ENCODE measurements around the gene CD300LD.

The CD300LD gene

DNA sequence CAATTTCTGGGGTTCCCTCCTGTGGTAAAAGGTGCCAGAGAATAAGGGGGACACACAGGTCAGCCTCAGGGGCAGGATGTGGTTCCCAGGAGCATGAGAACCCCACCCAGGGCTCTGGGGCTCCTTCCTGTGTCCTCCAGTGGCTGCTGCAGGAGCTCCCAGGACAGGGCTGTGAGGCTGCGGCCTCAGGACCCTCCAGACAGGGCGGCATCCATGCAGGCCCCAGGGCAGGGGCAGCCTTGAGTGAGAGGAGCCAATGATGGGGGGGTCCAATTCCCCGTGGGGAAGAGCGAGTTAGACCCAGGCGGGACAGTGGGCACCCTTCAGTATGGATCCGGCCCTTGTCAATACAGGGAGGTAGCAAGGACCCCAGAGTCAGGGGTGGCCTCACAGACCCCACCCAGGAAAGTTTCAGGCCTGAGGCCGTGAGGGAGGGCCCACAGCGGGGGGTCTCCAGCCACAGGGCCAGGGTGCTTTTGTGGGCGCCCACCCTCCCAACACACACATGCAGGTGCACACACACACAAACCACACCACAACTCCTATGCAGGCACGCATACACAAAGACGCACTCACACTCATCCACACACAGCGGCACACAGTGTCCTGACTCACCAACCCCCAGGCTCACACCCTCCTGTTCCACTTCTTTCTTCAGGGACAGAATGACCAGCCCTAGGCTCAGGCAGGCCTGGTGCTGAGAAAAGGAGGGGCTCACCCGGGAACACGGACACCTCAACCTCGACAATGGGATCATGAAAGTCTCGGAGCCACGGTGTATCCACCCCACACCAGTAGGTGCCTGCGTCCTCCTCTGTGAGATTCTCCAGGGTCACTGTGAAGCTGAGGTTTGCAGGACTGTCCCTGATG is 48.0 kb downstream of the CD300LD start:
- no peak for DNase-seq (ENCODE audit: low read depth)

DNA sequence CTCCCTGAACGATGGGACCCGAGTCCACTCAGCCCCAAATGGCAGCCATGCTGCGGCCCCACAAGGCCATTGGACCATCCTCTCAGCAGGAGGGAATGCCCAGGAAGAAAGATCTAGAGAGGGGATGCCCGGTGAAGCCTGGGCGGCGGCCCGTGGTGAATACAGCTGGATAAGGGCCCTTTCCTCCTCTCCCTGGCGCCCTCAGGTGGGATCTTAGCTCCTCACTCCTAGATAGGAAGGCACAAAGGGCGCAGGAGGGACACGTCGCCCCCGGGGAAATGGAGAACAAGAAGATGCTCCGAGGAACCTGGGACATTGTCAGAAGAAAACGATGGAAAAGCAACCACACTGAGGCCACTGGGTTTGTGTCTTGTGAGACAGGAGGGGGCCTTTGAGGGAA is 48.7 kb downstream of the CD300LD start:
- no peak for DNase-seq (ENCODE audit: low read depth)

DNA sequence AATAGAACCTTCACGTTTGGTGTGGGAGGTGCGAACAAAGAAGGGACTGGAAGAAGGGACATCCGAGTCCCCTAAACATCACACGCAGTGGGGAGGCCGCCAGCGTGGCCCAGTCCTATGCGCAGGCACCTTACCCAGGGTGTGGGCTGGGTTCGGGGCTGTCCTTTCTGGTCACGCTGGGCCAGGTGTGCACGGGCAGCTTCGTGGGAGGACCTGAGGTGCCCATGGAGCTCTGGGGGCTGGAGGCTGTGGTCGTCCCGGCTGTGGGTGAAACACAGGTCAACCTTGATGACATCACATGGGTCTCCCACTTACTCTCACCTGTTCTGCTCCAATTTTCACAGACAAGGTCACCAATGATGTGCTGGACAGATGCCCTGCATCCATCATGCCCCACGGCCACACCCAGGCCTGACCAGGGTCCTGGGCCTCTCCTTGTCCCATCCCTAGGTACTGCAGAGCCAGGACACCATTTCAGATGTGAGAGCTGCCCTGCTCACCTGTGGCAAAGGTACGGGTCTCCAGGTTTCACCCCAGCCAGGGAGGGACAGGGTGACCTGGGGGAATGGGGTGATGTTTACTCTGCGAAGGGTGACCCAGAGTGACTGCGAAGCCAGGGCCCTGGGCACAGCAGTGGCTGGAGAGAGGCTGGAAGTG is 49.2 kb downstream of the CD300LD start:
- DNase-seq (ENCODE audit: low read depth): no peak

DNA sequence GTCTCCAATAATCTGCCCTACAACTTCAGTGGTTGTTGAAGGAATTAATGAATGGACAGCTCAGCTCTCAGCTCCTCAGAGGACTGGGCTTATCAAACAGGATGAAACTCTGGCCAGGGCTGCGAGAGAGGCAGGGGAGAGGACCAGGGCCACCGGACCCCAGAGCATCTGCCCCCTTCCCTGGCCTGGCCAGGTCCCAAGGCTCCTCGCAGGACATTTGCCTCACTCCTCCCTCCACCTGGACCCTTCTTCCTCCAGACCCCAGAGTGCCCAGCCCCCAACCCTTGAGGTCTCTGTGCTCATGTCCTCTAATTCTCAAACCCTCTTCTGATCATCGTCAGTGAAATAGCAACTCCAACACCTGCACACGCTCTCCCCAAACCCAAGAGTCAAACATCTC is 49.9 kb downstream of the CD300LD start:
- no peak for DNase-seq (ENCODE audit: low read depth)

DNA sequence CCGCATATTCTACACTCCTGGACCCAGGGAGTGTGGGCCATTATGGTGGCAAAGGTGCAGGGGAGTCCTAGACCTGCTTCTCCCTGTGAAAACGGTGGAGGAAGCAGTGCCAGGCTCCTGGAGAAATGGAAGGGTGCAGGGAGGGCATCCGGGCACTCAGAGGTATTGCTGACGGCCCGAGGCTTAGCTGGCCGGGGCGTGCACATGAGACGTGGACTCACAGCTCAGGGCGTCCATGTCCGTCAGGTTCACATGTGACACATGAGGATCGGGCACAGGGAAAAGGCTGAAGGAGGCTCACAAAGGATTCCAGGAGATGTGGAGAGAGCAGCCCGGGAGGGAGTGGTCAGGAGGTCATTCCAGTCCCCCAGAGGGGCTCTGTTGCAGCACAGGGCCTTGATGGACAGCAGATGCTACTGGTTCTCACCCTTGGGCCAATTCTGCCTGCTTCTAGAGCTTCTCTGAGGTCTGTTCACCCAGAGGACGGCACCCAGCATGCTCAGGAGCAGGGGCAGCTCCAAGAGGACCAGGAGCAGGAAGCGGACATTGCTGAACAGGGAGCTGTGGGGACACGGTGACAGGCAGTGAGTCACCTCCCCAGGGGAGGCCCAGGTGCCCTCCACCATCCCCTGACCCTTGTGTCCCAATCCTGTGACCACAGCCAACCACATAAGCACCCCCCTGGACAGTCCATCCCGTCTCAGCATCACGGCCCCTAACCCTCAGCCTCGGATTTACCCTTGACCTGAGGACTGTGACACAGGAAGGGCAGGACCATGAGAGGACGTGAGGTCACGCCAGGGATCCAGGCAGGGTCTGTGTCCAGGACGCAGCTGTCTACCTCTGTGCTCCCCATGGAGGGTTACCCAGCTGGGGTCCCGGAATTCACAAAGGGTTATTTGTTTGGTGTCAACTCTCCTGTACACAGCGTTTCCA is 50.6 kb downstream of the CD300LD start:
- no peak for DNase-seq (ENCODE audit: low read depth)

DNA sequence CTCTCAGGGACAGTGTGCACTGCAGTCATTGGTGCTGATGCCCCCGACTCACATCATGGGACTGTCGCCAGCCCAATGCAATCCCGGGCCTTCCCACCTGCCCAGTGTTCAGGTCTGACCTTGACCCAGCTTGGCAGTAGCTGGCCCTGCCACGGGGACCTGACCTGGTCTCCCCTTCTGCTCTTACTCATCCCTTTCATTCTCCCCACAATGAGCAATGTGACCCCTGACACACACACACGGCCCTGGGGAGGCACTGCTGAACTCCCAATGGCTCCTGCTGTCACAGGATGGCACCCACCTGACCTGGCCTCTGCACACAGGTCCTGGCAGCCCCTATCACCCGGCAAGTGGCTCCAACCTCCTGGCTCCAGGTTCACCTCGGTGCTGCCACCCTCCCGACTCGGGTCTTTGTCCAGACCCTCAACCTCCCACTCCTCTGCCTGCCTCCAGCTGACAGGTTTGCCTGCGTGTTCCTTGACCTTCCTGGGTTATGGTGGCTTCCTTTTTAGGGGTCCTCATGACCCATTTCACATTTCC is 52.7 kb downstream of the CD300LD start:
- no peak for DNase-seq (ENCODE audit: low read depth)

DNA sequence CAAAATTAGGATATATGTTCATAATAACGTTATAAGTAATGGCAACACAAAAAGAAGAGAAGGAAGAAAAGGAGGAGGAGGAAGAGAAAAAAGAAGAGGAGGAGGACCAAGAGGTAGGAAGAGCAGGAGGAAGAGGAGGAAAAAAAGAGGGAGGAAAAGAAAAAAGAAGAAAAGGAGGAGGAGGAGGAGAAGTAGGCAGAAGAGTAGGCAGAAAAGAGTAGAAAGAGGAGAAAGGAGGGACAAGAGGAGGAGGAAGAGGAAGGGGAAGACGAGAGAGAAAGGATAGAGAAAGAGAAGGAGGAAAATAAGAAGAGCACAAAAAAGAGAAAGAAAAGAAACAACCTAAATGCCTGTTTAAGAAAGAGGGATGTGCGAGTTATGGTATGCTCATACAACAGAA is 55.2 kb downstream of the CD300LD start:
- no peak for DNase-seq (ENCODE audit: low read depth)

DNA sequence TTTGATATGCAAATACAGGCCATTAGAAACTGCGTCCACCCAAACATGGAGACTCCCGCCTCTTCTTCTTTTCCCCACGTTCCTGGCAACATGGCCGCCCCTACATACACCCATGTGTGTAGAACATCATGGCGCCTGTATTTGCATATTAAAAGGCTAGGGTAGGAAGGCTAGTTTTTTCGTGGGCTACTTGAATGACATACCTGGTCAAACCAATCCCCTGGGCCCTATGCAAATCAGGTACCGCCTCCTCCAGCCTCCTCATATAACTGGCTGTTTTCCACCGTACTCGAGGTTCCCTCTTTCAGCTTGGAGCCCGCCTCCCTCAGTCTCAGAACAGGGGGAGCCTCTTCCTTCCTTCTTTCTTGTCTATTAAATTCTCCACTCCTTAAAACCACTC is 60.0 kb downstream of the CD300LD start:
- DNase-seq (ENCODE audit: low read depth): no peak

DNA sequence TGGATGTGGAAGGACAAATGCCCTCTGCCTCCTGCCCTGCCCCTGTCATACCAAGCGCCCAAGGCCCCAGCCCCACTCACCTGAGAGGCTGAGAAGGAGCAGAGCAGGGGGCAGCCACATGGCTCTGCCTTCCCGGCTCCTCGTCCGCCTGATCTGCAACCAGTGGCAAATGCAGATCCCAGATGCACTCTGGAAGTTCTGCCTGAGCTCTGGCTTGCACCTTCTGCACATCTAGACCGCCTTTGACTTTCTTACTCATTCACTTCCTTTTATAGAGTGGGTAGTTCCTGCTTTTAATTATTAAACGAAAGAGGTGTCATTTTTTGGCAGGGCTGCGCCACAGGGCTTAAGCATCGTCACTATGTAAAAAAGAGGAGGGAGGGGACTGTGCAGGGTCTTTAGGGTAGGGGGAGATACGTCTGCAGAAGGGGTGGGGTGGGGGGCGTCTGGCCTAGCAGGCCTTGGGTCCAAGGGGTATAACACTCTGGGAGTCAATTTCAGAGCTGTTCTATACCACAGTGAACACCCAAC is 60.8 kb downstream of the CD300LD start, which contains the start of gene CD300LB:
TSS of gene CD300LB (minus strand) at position 245 of the 531 bp plus-strand sequence. CDS start at position 120, 125 bp downstream.
- DNase-seq (ENCODE audit: low read depth): no peak

DNA sequence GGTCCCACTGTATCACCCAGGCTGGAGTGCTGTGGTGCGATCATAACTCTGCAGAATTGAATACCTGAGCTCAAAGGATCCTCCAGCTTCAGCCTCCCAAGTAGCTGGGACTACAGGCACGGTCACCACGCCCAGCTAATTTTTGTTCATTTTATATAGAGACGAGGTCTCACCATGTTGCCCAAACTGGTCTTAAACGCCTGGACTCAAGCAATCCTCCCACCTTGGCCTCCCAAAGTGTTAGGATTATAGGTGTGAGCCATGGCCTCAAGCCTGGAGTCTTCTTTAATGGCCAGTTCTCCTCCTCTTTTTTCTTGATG is 61.3 kb downstream of the CD300LD start:
- no peak for DNase-seq (ENCODE audit: low read depth)
